Keratinocyte (primary cell): ENCODE measurements around the gene HADH. TPM values are rescaled to one million over a fixed set of nuclear protein-coding genes. Genes with fewer than 3 reads are reported as not detected.

Experiments used
- DNase-seq: peaks from one replicate; pipeline ENCODE4 v3.0.0-alpha.2; 2011; ENCODE audit warnings: low read depth, missing footprints, low spot score
- FAIRE-seq: peaks from 2 replicates; lab custom pipeline; 2011; peaks lifted over from hg19 to GRCh38; lab: Jason Lieb, UNC
- H2AFZ ChIP-seq: 2 replicates; pipeline ENCODE4 v1.6.0; 2012; ENCODE audit warnings: low read length, control low read depth, inconsistent platforms; ENCODE audit not compliant: control insufficient read depth
- H3K27ac ChIP-seq: 2 replicates; pipeline ENCODE4 v1.5.1; 2011; ENCODE audit warnings: low read length; ENCODE audit not compliant: control insufficient read depth, insufficient read depth
- H3K27me3 ChIP-seq: 3 replicates; pipeline ENCODE4 v1.6.0; 2011; ENCODE audit warnings: low read length; ENCODE audit not compliant: control insufficient read depth, insufficient read depth; ENCODE audit errors: extremely low read depth
- H3K36me3 ChIP-seq, 2 experiments: 2 replicates in 1 of 2; 3 replicates in 1 of 2; pipeline ENCODE4 v1.5.1; 2011; ENCODE audit warnings: low read length in 2 of 2, mild to moderate bottlenecking in 1 of 2; ENCODE audit not compliant: control insufficient read depth in 2 of 2, insufficient read depth in 2 of 2; ENCODE audit errors: extremely low read depth in 1 of 2
- H3K4me1 ChIP-seq: 3 replicates; pipeline ENCODE4 v1.5.1; 2011; ENCODE audit warnings: low read length; ENCODE audit not compliant: control insufficient read depth, insufficient read depth; ENCODE audit errors: extremely low read depth
- H3K4me2 ChIP-seq: 3 replicates; pipeline ENCODE4 v1.6.0; 2011; ENCODE audit warnings: low read depth, low read length; ENCODE audit not compliant: control insufficient read depth, insufficient read depth; ENCODE audit errors: extremely low read depth
- H3K4me3 ChIP-seq, 3 experiments: fragments of 200-600 bp in 1 of 3; sonication (generic) in 1 of 3; 2 replicates in 2 of 3; 3 replicates in 1 of 3; pipeline ENCODE4 v1.5.1; 2011 to 2016; ENCODE audit warnings: low read length in 3 of 3, mild to moderate bottlenecking in 3 of 3, control low read depth in 2 of 3, inconsistent platforms in 1 of 3, low read depth in 1 of 3, mixed read lengths in 1 of 3, mixed run types in 1 of 3, moderate library complexity in 1 of 3; ENCODE audit not compliant: control insufficient read depth in 2 of 3, insufficient read depth in 2 of 3; ENCODE audit errors: extremely low read depth in 1 of 3
- H3K79me2 ChIP-seq: 2 replicates; pipeline ENCODE4 v1.6.0; 2012; ENCODE audit warnings: low read length; ENCODE audit not compliant: control insufficient read depth, insufficient read depth
- H3K9ac ChIP-seq: 3 replicates; pipeline ENCODE4 v1.6.0; 2011; ENCODE audit warnings: low read length; ENCODE audit not compliant: control insufficient read depth, insufficient read depth; ENCODE audit errors: extremely low read depth
- H3K9me1 ChIP-seq: 3 replicates; pipeline ENCODE4 v1.6.0; 2011; ENCODE audit warnings: low read length; ENCODE audit not compliant: control insufficient read depth, insufficient read depth; ENCODE audit errors: extremely low read depth
- H3K9me3 ChIP-seq: 2 replicates; pipeline ENCODE4 v1.5.1; 2012; ENCODE audit warnings: low read depth, low read length; ENCODE audit not compliant: control insufficient read depth
- H4K20me1 ChIP-seq: 3 replicates; pipeline ENCODE4 v1.6.0; 2011; ENCODE audit warnings: low read length; ENCODE audit not compliant: control insufficient read depth, insufficient read depth; ENCODE audit errors: extremely low read depth
- CTCF ChIP-seq, 3 experiments: IDR thresholded peaks in 1 of 3; conservative IDR thresholded peaks in 1 of 3; optimal IDR thresholded peaks in 1 of 3; 2 replicates in 2 of 3; 3 replicates in 1 of 3; pipeline versions ENCODE3 to v1.5.1; 2011; ENCODE audit warnings: low read length in 3 of 3, mild to moderate bottlenecking in 3 of 3, moderate library complexity in 2 of 3, control low read depth in 1 of 3, inconsistent platforms in 1 of 3; ENCODE audit not compliant: insufficient read depth in 2 of 3; ENCODE audit errors: extremely low read depth in 1 of 3
- EZH2 ChIP-seq: IDR thresholded peaks from one replicate; pipeline ENCODE4 v1.6.1; 2012; ENCODE audit warnings: inconsistent platforms, mild to moderate bottlenecking, low read length, moderate library complexity
- dilution Hi-C: fragments of 300-500 bp; cut with MboI; formaldehyde crosslinking; loops from one replicate; pipeline ENCODE4 v1.7.0; 2020; ENCODE audit warnings: low sequenced_read_pairs; ENCODE audit not compliant: extremely low pct_ligation_motif_present
- polyA plus RNA-seq, 5 experiments: library from polyadenylated mRNA; depleted of rRNA in 3 of 5; stranded (reverse) in 3 of 5; stranded (forward) in 1 of 5; unstranded in 1 of 5; fragments of >200 nt; gene quantifications; 1 replicate in 1 of 5; 2 replicates in 3 of 5; 3 replicates in 1 of 5; pipeline versions ENCODE4 v1.2.1 to v1.2.3, GENCODE V29; 2011 to 2012; ENCODE audit warnings: missing spikeins in 2 of 5, low read depth in 1 of 5, low replicate concordance in 1 of 5

Gene HADH
- polyA plus RNA-seq, 1 donor (not counting 4 experiments of a cell fraction or from before 2014, with no cell fraction given) = 49.3 TPM

- TF ChIP-seq EZH2 = no peak
- TF ChIP-seq CTCF (optimal IDR thresholded peaks at IDR 0.05 in 1 of 3, IDR thresholded peaks at IDR 0.05 in 1 of 3, conservative IDR thresholded peaks at IDR 0.05 in 1 of 3; ENCODE audit: extremely low read depth in 1 of 3, insufficient read depth in 2 of 3, low read length in 3 of 3) = no peak
- Histone ChIP-seq H3K36me3 (no peaks in the 10 kb centered on the region), H3K9me1 (no peaks in the 10 kb centered on the region), H3K27me3 (no peaks in the 10 kb centered on the region), H3K27ac (no peak overlapping the region), H3K9ac (no peak overlapping the region), H2AFZ (no peak overlapping the region), H3K79me2 (peaks cover 5% of the 10 kb centered on the region), H3K4me1 (no peaks in the 10 kb centered on the region), H4K20me1 (no peaks in the 10 kb centered on the region), H3K4me2 (no peak overlapping the region), H3K9me3 (no peaks in the 10 kb centered on the region), H3K4me3 (no peak overlapping the region)
- dilution Hi-C loops = no loop called here
- DNase-seq (no peak), FAIRE-seq (no peak)
Observed at GRCh38 chr4:108005807-108006206, 16.1 kb downstream of the HADH start.

- TF ChIP-seq EZH2 (no peak), CTCF (optimal IDR thresholded peaks at IDR 0.05 in 1 of 3, IDR thresholded peaks at IDR 0.05 in 1 of 3, conservative IDR thresholded peaks at IDR 0.05 in 1 of 3; ENCODE audit: extremely low read depth in 1 of 3, insufficient read depth in 2 of 3, low read length in 3 of 3) (no peak)
- H3K27ac ChIP-seq = no peak overlapping the region
- dilution Hi-C loops = no loop called here
- no peaks in the 10 kb centered on the region for H3K9me3 ChIP-seq
- H3K27me3 ChIP-seq = no peaks in the 10 kb centered on the region
- H3K79me2 ChIP-seq = peaks cover 5% of the 10 kb centered on the region
- no peak for DNase-seq
- FAIRE-seq = no peak
- H2AFZ ChIP-seq = no peak overlapping the region
- H3K9ac ChIP-seq = no peak overlapping the region
- H3K36me3 ChIP-seq = peaks cover 0 to under 1% of the 10 kb centered on the region in 2 experiments
- no peaks in the 10 kb centered on the region for H4K20me1 ChIP-seq
- no peak overlapping the region for H3K4me2 ChIP-seq
- H3K4me3 ChIP-seq = no peak overlapping the region
- H3K4me1 ChIP-seq = no peaks in the 10 kb centered on the region
- no peaks in the 10 kb centered on the region for H3K9me1 ChIP-seq
Observed at GRCh38 chr4:108006361-108006760, 16.7 kb downstream of the HADH start.
